A673 (cell line): ENCODE results near the gene TRERF1.

Source experiments
- CTCF ChIP-seq: fragments of 300-800, 200-600 bp; sonication (generic); conservative IDR thresholded peaks from 2 replicates; pipeline ENCODE4 v1.5.1; 2017; ENCODE audit warnings: low read depth, mild to moderate bottlenecking, antibody characterized with exemption, low read length, moderate library complexity, mixed read lengths
- EZH2 ChIP-seq: fragments of 200-600 bp; sonication (generic); IDR thresholded peaks from 2 replicates; pipeline ENCODE4 v1.6.1; 2017; ENCODE audit warnings: borderline replicate concordance, low read depth, mild to moderate bottlenecking, mixed read lengths, antibody characterized with exemption, low read length; ENCODE audit not compliant: poor library complexity, severe bottlenecking

GRCh38 chr6:42453654-42454427, 2.1 kb upstream of the TRERF1 start:
- no peak for TF ChIP-seq CTCF
- no peak for TF ChIP-seq EZH2
